ENCODE data around the gene ST6GALNAC5. TPM values are rescaled to one million over a fixed set of nuclear protein-coding genes. Genes with fewer than 3 reads are reported as not detected.
A peak's percentile ranks its signal among the peaks of the same experiment; 100 is the strongest.

The ST6GALNAC5 gene
- total and polyA plus RNA-seq, 2 donors, result 10.9 to 42.5 TPM

DNA sequence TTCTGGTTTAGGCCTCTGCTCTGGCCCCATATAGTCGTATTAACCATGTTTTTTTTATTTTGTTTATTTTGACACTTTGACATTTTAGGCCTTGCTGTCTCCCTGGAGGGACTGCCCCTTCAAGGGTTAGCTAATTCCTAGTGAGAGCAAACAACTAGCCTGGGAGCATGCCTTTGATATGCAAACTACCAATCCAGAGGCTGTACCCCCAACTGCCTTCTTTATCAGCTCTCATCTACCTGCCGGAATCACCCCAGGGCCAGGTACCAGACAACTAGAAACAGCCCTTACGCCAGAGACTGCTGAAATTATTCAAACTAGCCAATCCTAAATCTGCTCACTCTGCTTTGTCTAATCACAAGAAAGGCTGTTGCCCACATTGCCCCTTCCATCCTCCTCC is 13.0 kb upstream of the ST6GALNAC5 start:
- no peak overlapping the region for H3K27ac ChIP-seq (ENCODE audit: low read depth)
- no peak overlapping the region for H3K4me3 ChIP-seq (ENCODE audit: low read depth, low read length)
- DNase-seq (ENCODE audit: extremely low spot score), result no peak
- no peaks in the 10 kb centered on the region for H3K36me3 ChIP-seq (ENCODE audit: insufficient read depth)
- 80% methylated on average over 3 of the region's 3 CpGs for WGBS
- H3K4me1 ChIP-seq (ENCODE audit: insufficient read depth), result no peaks in the 10 kb centered on the region

DNA sequence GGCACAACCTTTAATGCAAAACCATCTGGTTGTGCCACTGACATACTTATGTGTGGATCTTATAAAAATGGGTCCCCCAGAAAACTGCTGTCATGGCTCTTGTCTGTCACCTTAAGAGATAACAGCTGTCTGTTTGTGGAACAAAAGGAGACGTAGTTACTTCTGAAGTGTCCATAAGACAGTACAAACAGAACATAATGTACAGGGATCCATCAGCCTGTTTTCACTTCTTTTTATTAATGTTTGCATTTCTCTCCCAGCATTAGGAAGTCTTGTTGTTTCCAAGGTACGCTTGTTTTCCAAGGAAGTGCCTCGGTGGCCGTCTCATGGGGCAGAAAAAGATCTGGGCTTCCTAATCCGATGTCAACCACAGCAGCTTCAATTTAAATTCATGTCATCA is 11.2 kb upstream of the ST6GALNAC5 start:
- DNase-seq (ENCODE audit: extremely low spot score), result no peak
- no peak overlapping the region for H3K27ac ChIP-seq (ENCODE audit: low read depth)
- WGBS, result 68% methylated on average over 5 of the region's 5 CpGs
- no peaks in the 10 kb centered on the region for H3K4me1 ChIP-seq (ENCODE audit: insufficient read depth)
- H3K36me3 ChIP-seq (ENCODE audit: insufficient read depth), result no peaks in the 10 kb centered on the region
- no peak overlapping the region for H3K4me3 ChIP-seq (ENCODE audit: low read depth, low read length)

DNA sequence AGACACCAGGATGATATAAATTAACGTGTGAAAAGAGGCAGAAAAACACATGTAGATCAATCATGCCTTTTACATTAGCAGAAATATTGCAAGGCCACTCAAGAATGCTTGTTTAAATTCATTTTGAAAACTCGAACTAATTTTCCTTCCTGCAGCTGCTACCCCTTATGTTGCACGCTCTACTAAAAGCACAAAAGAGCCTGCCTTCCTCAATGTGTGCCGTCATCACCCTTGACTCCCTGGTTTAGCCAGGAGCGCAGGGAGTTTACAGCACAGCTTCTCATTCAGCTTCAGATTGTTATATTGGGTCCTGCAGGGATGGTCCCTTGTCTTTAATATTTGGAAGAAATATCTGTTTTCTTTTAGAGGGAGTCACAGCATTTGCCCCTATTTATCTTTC is 10.1 kb upstream of the ST6GALNAC5 start:
- H3K4me3 ChIP-seq (ENCODE audit: low read depth, low read length), result no peak overlapping the region
- no peak overlapping the region for H3K27ac ChIP-seq (ENCODE audit: low read depth)
- WGBS, result 81% methylated on average over 5 of the region's 5 CpGs
- DNase-seq (ENCODE audit: extremely low spot score), result no peak
- no peaks in the 10 kb centered on the region for H3K36me3 ChIP-seq (ENCODE audit: insufficient read depth)
- H3K4me1 ChIP-seq (ENCODE audit: insufficient read depth), result no peaks in the 10 kb centered on the region

DNA sequence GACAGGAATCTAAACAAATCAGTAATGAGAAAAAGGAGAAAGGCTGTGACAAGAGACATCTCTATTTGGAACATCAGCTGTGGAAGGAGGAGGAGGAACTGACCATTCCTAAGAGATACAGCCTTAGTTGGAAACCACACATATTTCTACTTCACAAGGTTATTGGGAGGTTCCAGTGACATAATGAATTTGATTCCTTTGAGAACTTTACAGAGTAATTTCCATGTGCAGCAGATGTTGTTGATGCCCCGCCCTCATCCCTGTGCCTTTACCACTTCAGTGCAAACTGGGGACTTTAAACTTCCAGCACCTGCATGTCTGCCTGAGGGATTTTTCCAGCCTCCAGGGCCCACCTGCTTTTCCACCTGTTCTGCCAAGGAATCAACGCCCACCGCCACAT is 9.3 kb upstream of the ST6GALNAC5 start:
- Histone ChIP-seq H3K27ac (ENCODE audit: low read depth) (no peak overlapping the region), H3K4me1 (ENCODE audit: insufficient read depth) (no peaks in the 10 kb centered on the region), H3K36me3 (ENCODE audit: insufficient read depth) (no peaks in the 10 kb centered on the region), H3K4me3 (ENCODE audit: low read depth, low read length) (no peak overlapping the region)
- WGBS, result 96% methylated on average over 3 of the region's 3 CpGs
- DNase-seq (ENCODE audit: extremely low spot score), result no peak

DNA sequence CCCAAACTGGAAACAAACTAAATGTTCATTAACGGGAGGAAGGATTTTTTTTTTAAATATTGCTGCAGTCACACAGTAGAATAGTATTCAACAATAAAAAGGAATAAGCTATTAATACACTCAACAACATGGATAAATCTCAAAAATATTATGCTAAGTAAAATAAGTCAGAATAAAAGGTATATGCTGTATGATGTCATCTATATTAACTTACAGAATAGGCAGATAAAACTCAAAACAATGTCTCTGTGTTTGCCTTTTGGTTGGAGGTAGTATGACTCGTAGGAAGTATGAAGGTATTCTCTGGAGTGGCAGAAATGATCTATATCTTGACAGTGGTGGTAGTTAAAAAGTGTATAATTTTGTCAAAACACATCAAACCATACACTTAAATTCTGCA is 6.1 kb upstream of the ST6GALNAC5 start:
- no peak for DNase-seq (ENCODE audit: extremely low spot score)
- no peak overlapping the region for H3K4me3 ChIP-seq (ENCODE audit: low read depth, low read length)
- no peaks in the 10 kb centered on the region for H3K36me3 ChIP-seq (ENCODE audit: insufficient read depth)
- WGBS, result 91% methylated on average over 2 of the region's 2 CpGs
- no peak overlapping the region for H3K27ac ChIP-seq (ENCODE audit: low read depth)
- no peaks in the 10 kb centered on the region for H3K4me1 ChIP-seq (ENCODE audit: insufficient read depth)

DNA sequence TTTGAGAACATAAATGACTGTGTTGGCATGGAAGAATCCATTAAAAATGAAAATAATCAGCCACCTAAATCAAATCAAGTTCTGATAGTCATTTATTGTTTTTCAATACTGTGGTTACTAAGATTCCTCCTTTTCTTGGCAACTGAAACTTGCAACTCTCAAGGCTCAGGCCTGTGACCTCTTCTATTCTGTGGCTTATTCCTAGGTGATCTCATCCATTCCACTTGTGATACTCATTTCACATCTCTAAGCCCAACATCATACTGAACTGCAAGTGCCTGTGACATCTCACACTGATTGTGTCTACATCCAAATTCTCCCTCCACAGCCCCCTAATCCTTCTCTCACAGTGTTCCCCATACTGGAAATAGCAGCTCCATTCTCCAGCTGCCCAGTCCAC is 4.8 kb upstream of the ST6GALNAC5 start:
- Histone ChIP-seq H3K27ac (ENCODE audit: low read depth) (no peak overlapping the region), H3K4me1 (ENCODE audit: insufficient read depth) (no peaks in the 10 kb centered on the region), H3K36me3 (ENCODE audit: insufficient read depth) (no peaks in the 10 kb centered on the region), H3K4me3 (ENCODE audit: low read depth, low read length) (no peak overlapping the region)
- DNase-seq (ENCODE audit: extremely low spot score), result no peak

DNA sequence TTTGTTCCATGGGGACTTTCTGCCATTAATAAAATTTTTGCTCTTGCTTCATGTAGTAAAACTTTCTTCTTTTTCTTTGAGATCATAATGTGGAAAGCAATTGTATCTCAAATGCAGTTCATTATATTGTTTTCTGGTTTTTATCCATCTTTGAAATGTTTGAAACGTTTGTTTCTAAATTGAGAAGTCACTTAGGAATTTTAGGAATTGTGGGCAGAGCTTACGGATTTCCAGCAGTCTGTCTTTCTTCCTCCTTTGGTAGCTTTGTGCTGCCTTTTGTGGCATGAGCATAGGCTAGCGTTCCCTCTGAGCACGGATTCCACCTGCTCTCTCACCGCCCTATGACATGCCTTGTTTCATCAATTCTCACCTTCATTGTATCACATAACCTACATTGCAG is 2.9 kb upstream of the ST6GALNAC5 start:
- Histone ChIP-seq H3K27ac (ENCODE audit: low read depth) (no peak overlapping the region), H3K36me3 (ENCODE audit: insufficient read depth) (no peaks in the 10 kb centered on the region), H3K4me1 (ENCODE audit: insufficient read depth) (no peaks in the 10 kb centered on the region), H3K4me3 (ENCODE audit: low read depth, low read length) (no peak overlapping the region)
- DNase-seq (ENCODE audit: extremely low spot score), result no peak
- 49% methylated on average over 5 of the region's 5 CpGs for WGBS

DNA sequence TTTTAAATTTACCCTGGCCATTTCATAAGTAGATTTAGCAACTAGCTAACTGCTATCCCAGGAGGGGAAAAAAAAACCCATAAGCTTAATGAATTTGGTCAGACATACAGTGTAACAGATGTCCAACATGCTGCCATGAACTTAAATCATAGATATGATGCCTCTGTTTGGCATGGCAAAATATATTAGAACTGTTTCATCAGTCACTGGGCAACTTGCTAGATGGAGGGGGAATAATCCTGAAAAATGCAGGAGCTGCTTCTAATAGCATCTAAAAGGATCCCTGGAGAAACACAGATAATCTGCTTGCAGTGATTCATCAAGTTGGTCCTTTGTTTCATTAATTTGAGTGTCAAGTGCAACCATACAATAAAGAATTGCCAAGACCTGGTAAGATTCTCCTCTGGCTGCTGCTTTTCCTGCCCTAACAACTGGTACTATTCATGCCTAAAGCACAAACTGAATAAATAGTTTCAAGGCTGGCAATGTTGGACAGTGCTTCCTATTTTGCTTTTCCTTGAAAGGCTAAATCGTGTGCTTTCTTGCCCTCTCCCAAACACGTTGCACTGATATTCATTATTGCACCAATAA is 1.5 kb upstream of the ST6GALNAC5 start:
- 51% methylated on average over 2 of the region's 2 CpGs for WGBS
- Histone ChIP-seq H3K27ac (ENCODE audit: low read depth) (no peak overlapping the region), H3K4me3 (ENCODE audit: low read depth, low read length) (no peak overlapping the region), H3K36me3 (ENCODE audit: insufficient read depth) (no peaks in the 10 kb centered on the region), H3K4me1 (ENCODE audit: insufficient read depth) (no peaks in the 10 kb centered on the region)
- DNase-seq (ENCODE audit: extremely low spot score), result no peak

DNA sequence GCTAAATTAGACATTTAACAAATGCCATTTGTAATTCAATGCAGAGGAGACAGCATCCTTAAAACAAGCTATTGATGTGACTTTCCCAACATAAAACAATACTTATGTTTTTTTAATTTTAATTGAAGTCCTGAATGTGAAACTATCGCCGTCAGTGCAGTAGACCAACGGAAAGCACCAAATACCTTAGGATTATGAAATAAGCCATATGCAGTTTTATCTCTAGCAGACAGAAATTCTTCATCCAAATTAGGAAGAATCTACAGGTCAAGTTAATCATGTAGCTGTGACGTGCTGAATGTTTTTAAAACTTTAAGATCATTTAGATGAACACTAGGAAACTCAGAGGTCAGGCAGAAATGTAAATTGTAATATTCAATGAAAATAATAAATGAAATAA is 714 bp upstream of the ST6GALNAC5 start:
- whole genome bisulfite sequencing, result 42% methylated on average over 4 of the region's 4 CpGs
- H3K27ac ChIP-seq (ENCODE audit: low read depth), result no peak overlapping the region
- H3K4me1 ChIP-seq (ENCODE audit: insufficient read depth), result no peaks in the 10 kb centered on the region
- DNase-seq (ENCODE audit: extremely low spot score), result no peak
- H3K36me3 ChIP-seq (ENCODE audit: insufficient read depth), result no peaks in the 10 kb centered on the region
- H3K4me3 ChIP-seq (ENCODE audit: low read depth, low read length), result no peak overlapping the region

DNA sequence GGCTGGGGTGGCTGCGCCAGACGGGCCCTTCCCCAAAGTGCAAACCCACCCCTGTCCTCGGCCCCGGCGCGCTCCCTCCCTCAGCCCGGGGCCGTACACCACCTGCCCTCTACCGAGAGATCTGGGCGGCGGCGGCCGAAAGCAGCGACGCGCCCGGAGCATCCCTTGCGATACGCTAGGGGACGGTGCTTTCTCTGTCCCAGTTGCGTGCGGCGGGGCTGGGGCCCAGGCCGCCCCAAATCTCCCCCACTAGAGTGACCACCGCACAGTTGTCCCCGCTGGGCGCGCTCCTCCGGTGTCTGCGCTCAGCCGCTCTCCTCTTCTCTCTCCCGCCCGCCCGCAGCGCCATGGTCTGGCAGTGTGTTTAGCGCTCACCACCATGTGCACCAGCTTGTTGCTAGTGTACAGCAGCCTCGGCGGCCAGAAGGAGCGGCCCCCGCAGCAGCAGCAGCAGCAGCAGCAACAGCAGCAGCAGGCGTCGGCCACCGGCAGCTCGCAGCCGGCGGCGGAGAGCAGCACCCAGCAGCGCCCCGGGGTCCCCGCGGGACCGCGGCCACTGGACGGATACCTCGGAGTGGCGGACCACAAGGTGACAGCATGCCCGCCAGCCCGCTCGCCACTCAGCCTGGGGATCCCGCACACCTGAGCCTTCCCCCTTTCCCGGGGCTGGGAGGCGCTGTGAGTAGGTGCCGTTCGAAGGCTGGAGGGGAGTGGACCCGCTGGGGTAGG is 1.0 kb downstream of the ST6GALNAC5 start:
- no peaks in the 10 kb centered on the region for H3K4me1 ChIP-seq (ENCODE audit: insufficient read depth)
- H3K4me3 ChIP-seq (ENCODE audit: low read depth, low read length), result peak overlapping the region; percentile 45
- no peaks in the 10 kb centered on the region for H3K36me3 ChIP-seq (ENCODE audit: insufficient read depth)
- H3K27ac ChIP-seq (ENCODE audit: low read depth), result no peak overlapping the region
- WGBS, result under 1% methylated on average over 65 of the region's 65 CpGs
- DNase-seq (ENCODE audit: extremely low spot score), result no peak

DNA sequence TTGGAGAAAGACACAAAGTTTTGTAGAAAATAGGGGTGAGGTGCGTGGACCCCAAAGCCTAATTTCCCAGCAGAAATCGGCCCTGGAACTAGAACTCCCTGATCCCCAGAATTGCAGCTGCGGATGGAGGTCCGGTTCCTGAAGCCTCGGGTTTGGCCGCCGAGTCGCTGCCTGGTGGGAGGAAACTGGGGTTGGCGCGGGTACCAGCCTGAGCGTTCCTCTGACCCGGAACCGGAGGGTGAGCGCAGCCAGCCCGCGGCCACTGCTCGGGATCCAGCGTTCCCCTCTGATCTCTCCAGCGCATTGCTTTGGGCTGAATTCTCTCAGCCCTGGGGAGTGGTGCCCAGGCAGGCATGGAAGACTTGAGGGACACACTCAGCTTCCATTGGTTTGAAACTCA is 1.6 kb downstream of the ST6GALNAC5 start:
- H3K27ac ChIP-seq (ENCODE audit: low read depth), result no peak overlapping the region
- H3K4me1 ChIP-seq (ENCODE audit: insufficient read depth), result no peaks in the 10 kb centered on the region
- H3K36me3 ChIP-seq (ENCODE audit: insufficient read depth), result no peaks in the 10 kb centered on the region
- 10% methylated on average over 19 of the region's 19 CpGs for WGBS
- peak overlapping the region; percentile 45 for H3K4me3 ChIP-seq (ENCODE audit: low read depth, low read length)
- DNase-seq (ENCODE audit: extremely low spot score), result no peak

DNA sequence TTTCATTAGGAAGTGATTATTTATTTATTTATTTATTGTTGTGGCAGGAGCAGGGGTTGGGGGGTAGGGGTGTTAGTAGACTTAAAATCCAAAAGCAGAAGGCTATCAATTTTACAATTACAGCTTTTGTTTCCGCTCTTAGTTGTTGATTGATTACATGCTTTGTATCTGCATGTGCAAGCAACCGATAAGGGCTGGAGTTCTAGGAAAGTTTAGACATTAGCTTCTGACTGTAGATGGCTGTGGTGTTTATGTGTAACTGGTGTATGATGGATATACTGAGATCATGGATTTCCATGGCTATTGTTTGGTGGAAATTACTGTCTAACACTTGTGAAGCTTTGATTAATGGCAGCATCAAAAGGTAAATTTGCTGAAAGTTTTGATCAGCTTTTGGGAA is 2.8 kb downstream of the ST6GALNAC5 start:
- WGBS, result 68% methylated on average over 2 of the region's 2 CpGs

DNA sequence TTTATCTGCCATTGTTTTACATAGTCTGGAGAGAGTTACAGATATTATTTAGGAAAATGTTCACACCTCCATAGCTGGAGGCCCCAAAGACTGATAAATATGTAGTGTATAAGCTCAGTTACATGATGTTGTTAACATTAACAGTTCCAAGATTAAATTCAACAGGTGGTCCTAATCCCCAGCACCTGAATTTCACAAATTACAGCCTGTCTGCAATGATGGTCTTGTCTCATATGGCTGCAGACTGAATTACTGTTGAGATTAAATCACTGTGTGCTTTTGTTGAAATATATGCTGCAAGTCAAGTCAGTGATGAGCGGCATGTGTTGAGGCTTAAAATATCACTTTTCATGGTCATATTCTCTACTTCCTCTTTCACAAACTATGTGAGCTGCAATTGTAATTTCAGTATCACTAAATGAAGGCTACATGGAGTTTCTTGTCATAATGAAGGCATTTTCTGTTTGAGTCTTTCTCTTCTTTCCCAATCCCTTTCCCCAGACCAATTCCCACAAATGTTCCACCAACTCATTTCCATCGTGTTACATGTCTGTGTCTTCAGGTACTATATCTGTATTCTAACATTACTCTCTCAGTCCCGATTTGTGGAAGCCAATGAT is 4.2 kb downstream of the ST6GALNAC5 start:
- Histone ChIP-seq H3K4me3 (ENCODE audit: low read depth, low read length) (no peak overlapping the region), H3K27ac (ENCODE audit: low read depth) (no peak overlapping the region), H3K4me1 (ENCODE audit: insufficient read depth) (no peaks in the 10 kb centered on the region), H3K36me3 (ENCODE audit: insufficient read depth) (no peaks in the 10 kb centered on the region)
- no peak for DNase-seq (ENCODE audit: extremely low spot score)
- 86% methylated on average over 3 of the region's 3 CpGs for WGBS

More for the DNA sequence above, 2.8 kb downstream of the ST6GALNAC5 start:
- no peak overlapping the region for H3K4me3 ChIP-seq (ENCODE audit: low read depth, low read length)
- no peak for DNase-seq (ENCODE audit: extremely low spot score)
- no peak overlapping the region for H3K27ac ChIP-seq (ENCODE audit: low read depth)
- H3K36me3 ChIP-seq (ENCODE audit: insufficient read depth), result no peaks in the 10 kb centered on the region
- no peaks in the 10 kb centered on the region for H3K4me1 ChIP-seq (ENCODE audit: insufficient read depth)

DNA sequence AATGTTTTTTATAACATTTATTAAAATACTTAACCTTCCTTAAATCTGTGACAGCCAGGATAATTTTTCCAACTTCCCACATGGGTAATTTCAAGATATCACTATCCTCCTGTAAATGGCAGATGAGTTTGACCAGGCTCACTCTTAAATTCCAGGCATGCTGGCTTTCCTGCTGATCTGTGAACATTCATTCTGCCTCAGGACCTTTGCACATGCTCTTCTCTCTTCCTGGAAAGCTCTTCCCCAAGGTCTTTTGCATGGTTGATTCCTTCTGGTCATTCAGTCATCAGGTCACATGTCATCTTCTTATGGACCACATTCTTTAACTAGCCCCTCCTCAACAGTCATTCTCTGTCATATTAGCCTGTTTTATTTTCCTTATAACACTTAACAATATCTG is 5.7 kb downstream of the ST6GALNAC5 start:
- H3K36me3 ChIP-seq (ENCODE audit: insufficient read depth), result no peaks in the 10 kb centered on the region
- DNase-seq (ENCODE audit: extremely low spot score), result no peak
- no peak overlapping the region for H3K27ac ChIP-seq (ENCODE audit: low read depth)
- no peak overlapping the region for H3K4me3 ChIP-seq (ENCODE audit: low read depth, low read length)
- H3K4me1 ChIP-seq (ENCODE audit: insufficient read depth), result no peaks in the 10 kb centered on the region
